Activated CD4-positive, alpha-beta T cell treated with anti-CD3 and anti-CD28 coated beads, Interleukin-2, amount 50 U/mL, for 1 hour (primary cell): Measurements from ENCODE around the gene FARSA.
A peak's percentile ranks its signal among the peaks of the same experiment; 100 is the strongest.

Source experiments
- DNase-seq: peaks from one replicate; pipeline ENCODE4 v3.0.0-alpha.2; 2020

FARSA gene

GRCh38 chr19:12888006-12888603 lies 45.4 kb downstream of the FARSA start:
- DNase-seq: no peak

DNA sequence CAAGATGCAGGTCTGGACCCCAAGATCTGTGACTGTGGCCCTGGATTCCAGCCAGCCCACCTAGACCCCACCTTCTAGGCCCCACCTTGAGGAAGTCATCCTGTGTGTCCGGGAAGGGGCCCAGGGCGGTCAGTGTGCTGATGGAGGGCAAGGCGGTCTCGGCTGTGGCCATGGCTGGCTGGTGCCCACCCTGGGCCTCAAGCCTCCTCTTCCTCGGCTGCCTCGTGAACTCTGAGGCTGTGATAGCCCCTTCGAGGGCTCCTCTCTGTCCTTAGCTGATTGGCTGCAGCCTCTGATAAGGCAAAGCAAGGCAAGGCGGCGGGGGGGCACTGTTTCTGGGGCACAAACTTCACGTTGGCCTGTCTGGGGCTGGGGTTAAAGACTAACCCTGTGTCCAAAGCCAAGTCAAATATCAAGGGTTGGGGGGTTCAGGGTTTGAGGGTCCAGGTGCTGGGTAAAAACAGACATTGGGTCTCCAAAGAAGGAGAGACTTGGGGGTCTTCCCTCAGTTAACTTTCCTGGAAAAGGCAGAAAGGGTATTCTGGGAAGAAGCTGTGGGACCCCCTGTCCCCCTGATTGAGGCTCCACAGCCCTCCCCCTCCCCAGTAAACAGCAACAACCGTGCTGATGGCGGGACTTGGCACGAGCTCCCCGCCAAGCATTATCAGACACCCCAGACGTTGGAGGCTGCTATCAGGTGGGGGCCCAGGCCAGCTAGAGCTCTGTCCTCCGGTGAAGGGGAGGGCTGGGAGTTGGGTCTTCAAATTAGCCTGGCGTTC lies 46.4 kb downstream of the FARSA start, which contains the start of gene KLF1:
Gene KLF1 (minus strand): TSS at position 233 of the 779 bp plus-strand sequence. CDS start 61 bp downstream, at position 172.
- no peak for DNase-seq

- DNase-seq: no peak
Observed at GRCh38 chr19:12886651-12886968, 46.9 kb downstream of the FARSA start.

DNA sequence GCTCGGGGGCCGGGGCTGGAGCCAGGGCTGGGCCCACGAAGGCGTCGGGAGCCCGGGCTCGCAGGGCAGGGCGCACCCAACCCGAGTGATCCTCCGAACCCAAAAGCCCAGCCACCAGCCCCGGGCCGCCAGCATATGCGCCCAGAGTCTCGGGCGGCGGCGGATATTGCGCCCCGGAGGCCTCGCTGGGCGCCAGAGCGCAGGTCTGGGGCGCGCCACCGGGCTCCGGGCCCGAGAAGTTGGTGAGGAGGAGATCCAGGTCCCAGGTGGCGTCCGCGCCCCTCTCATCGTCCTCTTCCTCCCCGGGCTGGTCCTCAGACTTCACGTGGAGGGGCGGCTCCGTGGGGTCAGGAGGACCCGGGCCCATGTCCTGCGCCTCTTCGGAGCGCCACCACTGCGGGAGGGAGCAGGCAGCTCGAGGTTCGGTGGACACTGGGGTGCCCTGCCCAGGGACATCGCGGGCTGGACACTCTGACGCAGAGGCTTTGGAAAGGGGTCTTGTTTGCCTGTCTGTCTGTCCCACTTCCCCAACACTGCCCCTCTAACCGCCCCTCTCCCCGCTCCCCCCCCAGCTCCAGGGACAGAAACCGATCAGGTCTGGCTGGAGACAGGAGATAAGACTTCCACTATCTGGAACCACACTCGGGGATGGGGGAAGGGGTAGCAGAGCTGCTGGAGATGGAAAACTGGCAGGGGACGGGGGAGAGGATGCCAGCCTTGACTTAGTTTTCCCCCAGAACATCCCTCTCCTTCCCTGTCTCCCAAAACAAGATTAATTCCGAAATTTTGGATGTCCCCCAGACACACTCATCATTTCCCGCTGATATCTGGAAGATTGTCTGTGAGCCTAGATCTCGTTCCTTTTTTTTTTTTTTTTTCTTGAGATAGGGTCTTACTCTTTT lies 47.5 kb downstream of the FARSA start:
- no peak for DNase-seq

GRCh38 chr19:12884926-12885748 lies 48.4 kb downstream of the FARSA start:
- DNase-seq: peak; percentile 86

DNA sequence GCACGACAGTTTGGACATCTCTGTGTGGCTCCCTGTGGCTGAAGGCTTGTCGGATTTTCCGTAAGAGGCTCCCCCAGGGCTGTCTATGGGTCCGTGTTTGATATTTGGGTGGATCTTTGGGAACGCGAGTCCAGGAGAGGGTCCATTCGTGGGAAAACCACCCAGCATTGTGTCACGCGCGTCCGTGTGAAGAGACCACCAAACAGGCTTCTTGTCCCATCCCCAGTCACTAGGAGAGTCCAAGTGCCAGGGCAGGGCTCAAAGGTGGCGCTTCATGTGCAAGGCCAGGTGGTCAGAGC lies 48.9 kb downstream of the FARSA start:
- no peak for DNase-seq

GRCh38 chr19:12884202-12884601 lies 49.3 kb downstream of the FARSA start:
- no peak for DNase-seq

- no peak for DNase-seq
Observed at GRCh38 chr19:12882589-12882988, 50.9 kb downstream of the FARSA start.

DNA sequence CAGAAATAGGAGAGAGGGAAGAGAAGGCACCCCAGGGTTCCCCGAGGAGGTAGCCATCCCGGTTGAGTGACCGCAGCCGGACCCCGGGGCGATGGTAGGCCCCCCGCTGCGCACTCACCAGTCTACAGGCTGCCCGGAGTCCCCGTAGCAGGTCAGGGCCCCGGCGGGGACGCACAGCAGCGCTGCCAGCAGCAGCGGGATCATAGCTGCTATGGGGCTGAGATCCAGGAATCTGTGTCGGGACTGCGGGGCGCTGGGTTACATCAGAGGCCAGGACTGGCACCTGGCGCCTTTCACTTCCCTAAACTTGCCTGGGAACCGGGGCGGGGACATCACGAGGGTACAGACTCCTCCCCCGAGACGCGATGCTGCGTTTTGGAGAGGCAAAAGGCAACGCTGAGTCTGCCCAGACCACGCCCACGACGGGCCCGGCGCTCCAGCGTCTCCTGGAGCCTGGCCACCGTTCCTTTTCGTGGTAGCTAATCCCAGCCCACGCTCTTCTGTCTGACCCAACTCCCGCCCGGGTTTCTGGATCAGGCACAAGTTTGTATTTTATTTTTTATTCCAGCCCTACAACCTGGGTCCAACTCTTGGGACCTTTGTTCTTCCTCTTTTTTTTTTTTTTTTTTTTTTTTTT lies 52.2 kb downstream of the FARSA start, which contains the start of gene DNASE2:
Gene DNASE2 (minus strand): TSS at position 278 of the 637 bp plus-strand sequence. CDS start 74 bp downstream, at position 204.
- DNase-seq: peak; percentile 88

- no peak for DNase-seq
Observed at GRCh38 chr19:12880551-12881171, 52.9 kb downstream of the FARSA start.

DNA sequence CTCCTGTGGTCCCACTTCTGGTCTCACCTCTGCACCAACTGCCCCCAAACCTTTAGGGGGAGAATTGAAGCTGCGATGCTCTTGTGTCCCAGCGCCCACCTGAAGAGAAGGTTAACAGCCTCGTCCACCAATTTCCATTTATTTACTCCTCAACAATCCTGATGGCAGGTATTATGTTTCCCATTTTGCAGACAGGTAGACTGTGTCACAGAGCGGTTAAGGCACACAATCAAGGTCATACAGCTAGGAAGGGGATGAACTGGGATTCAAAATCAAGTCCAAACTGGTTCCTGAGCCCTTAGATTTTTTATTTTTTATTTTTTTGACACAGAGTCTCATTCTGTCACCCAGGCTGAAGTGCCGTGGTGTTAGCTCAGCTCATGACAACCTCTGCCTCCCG lies 58.4 kb downstream of the FARSA start:
- no peak for DNase-seq

DNA sequence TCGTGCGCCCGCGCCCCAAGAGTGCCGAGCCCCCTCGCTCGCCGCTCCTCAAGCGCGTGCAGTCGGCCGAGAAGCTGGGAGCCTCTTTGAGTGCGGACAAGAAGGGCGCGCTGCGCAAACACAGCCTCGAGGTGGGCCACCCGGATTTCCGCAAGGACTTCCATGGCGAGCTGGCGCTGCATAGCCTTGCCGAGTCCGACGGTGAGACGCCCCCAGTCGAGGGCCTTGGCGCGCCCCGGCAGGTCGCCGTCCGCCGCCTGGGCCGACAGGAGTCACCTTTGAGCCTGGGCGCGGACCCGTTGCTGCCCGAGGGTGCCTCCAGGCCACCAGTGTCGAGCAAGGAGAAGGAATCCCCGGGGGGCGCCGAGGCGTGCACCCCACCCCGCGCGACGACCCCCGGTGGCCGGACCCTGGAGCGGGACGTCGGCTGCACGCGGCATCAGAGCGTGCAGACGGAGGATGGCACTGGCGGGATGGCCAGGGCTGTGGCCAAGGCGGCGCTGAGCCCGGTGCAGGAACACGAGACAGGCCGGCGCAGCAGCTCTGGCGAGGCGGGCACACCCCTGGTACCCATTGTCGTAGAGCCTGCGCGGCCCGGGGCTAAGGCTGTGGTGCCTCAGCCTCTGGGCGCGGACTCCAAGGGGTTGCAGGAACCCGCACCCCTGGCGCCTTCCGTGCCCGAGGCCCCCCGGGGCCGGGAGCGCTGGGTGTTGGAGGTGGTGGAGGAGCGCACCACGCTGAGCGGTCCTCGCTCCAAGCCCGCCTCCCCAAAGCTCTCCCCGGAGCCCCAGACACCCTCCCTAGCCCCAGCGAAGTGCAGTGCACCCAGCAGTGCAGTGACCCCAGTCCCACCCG lies 59.4 kb downstream of the FARSA start:
- no peak for DNase-seq

- peak; percentile 52 for DNase-seq
Observed at GRCh38 chr19:12872941-12873890, 60.3 kb downstream of the FARSA start.
